SU-DHL-6 (cell line): ENCODE measurements around the gene CD34.

Experiments
- H2AFZ ChIP-seq: fragments of 200-600 bp; sonication (generic); 2 replicates; pipeline ENCODE4 v1.6.1; 2014; ENCODE audit warnings: low read depth, mild to moderate bottlenecking, moderate library complexity, mixed read lengths, antibody characterized with exemption, low read length; ENCODE audit not compliant: severe bottlenecking
- H3F3A ChIP-seq: fragments of 200-600 bp; shearing (Covaris generic); 2 replicates; pipeline ENCODE4 v1.6.0; 2016; ENCODE audit warnings: antibody characterized with exemption, mild to moderate bottlenecking; ENCODE audit not compliant: insufficient read depth
- H3K27ac ChIP-seq: fragments of 200-600 bp; sonication (generic); 2 replicates; pipeline ENCODE4 v1.5.1; 2016; ENCODE audit warnings: low read depth, mild to moderate bottlenecking, low read length, moderate library complexity, mixed read lengths
- H3K27me3 ChIP-seq: fragments of 200-600 bp; sonication (generic), shearing (Covaris generic); 2 replicates; pipeline ENCODE4 v1.6.0; 2014; ENCODE audit warnings: mild to moderate bottlenecking, low read length
- H3K36me3 ChIP-seq: fragments of 200-600 bp; sonication (generic); 2 replicates; pipeline ENCODE4 v1.6.1; 2014; ENCODE audit warnings: mild to moderate bottlenecking, low read length, mixed read lengths
- H3K4me2 ChIP-seq: fragments of 300-600, 200-600 bp; shearing (Covaris generic), sonication (generic); 2 replicates; pipeline ENCODE4 v1.6.0; 2014; ENCODE audit warnings: low read length, low read depth, mild to moderate bottlenecking; ENCODE audit not compliant: poor library complexity, severe bottlenecking
- H3K4me3 ChIP-seq: fragments of 200-600 bp; sonication (generic); 2 replicates; pipeline ENCODE4 v1.5.1; 2014; ENCODE audit warnings: antibody characterized with exemption, low read length, mild to moderate bottlenecking, mixed read lengths; ENCODE audit not compliant: insufficient read depth, poor library complexity, severe bottlenecking
- H3K79me2 ChIP-seq: fragments of 200-600 bp; sonication (generic); 2 replicates; pipeline ENCODE4 v1.6.1; 2014; ENCODE audit warnings: mild to moderate bottlenecking, low read length, moderate library complexity; ENCODE audit not compliant: insufficient read depth
- H3K9ac ChIP-seq: fragments of 200-600 bp; sonication (generic); 2 replicates; pipeline ENCODE4 v1.7.0; 2014; ENCODE audit warnings: mild to moderate bottlenecking, low read length
- H3K9me2 ChIP-seq: fragments of 200-600 bp; sonication (generic); replicated peaks from 2 replicates; pipeline ENCODE4 v1.6.1; 2014; ENCODE audit warnings: low read length; ENCODE audit not compliant: insufficient read depth
- H3K9me3 ChIP-seq: fragments of 200-600 bp; sonication (generic); 2 replicates; pipeline ENCODE4 v1.6.1; 2014; ENCODE audit warnings: low read length, mixed read lengths; ENCODE audit not compliant: insufficient read depth
- H4K20me1 ChIP-seq: fragments of 200-600 bp; sonication (generic); 2 replicates; pipeline ENCODE4 v1.6.1; 2014; ENCODE audit warnings: low read depth, mild to moderate bottlenecking, antibody characterized with exemption, low read length, moderate library complexity, mixed read lengths
- CTCF ChIP-seq: fragments of 200-600 bp; sonication (generic); IDR thresholded peaks from one replicate; pipeline ENCODE4 v1.5.1; 2017; ENCODE audit warnings: antibody characterized with exemption, mild to moderate bottlenecking, low read length, moderate library complexity; ENCODE audit not compliant: insufficient read depth, poor library complexity, severe bottlenecking
- EZH2phosphoT487 ChIP-seq: fragments of 200-600 bp; sonication (generic), shearing (Covaris generic); conservative IDR thresholded peaks from 2 replicates; pipeline ENCODE4 v1.6.1; 2018; ENCODE audit warnings: mild to moderate bottlenecking, antibody characterized with exemption, low read length, moderate library complexity, mixed read lengths

Gene CD34

GRCh38 chr1:207883660-207884250 is 27.2 kb downstream of the CD34 start:
- no peaks in the 10 kb centered on the region for H3F3A ChIP-seq
- no peak overlapping the region for H3K9ac ChIP-seq
- H4K20me1 ChIP-seq, result no peaks in the 10 kb centered on the region
- H3K4me3 ChIP-seq, result no peak overlapping the region
- no peaks in the 10 kb centered on the region for H3K9me3 ChIP-seq
- no peak overlapping the region for H3K27ac ChIP-seq
- H3K36me3 ChIP-seq, result no peaks in the 10 kb centered on the region
- TF ChIP-seq CTCF, result no peak
- TF ChIP-seq EZH2phosphoT487, result no peak
- no peaks in the 10 kb centered on the region for H3K27me3 ChIP-seq
- H3K79me2 ChIP-seq, result no peaks in the 10 kb centered on the region
- no peak overlapping the region for H2AFZ ChIP-seq
- H3K9me2 ChIP-seq, result no peaks in the 10 kb centered on the region
- H3K4me2 ChIP-seq, result peak overlapping the region; percentile 29

GRCh38 chr1:207883104-207883651 is 27.7 kb downstream of the CD34 start:
- H3F3A ChIP-seq, result no peaks in the 10 kb centered on the region
- no peaks in the 10 kb centered on the region for H3K79me2 ChIP-seq
- H3K4me2 ChIP-seq, result peak overlapping the region; percentile 29
- no peak overlapping the region for H3K4me3 ChIP-seq
- H3K36me3 ChIP-seq, result no peaks in the 10 kb centered on the region
- no peaks in the 10 kb centered on the region for H3K9me2 ChIP-seq
- H3K9me3 ChIP-seq, result no peaks in the 10 kb centered on the region
- no peak overlapping the region for H2AFZ ChIP-seq
- H3K27ac ChIP-seq, result no peak overlapping the region
- no peak overlapping the region for H3K9ac ChIP-seq
- H4K20me1 ChIP-seq, result no peaks in the 10 kb centered on the region
- no peaks in the 10 kb centered on the region for H3K27me3 ChIP-seq
- no peak for TF ChIP-seq CTCF

- Histone ChIP-seq H3K4me2 (no peak overlapping the region), H3K9ac (no peak overlapping the region), H3K36me3 (no peaks in the 10 kb centered on the region), H3K79me2 (no peaks in the 10 kb centered on the region), H3K9me3 (no peaks in the 10 kb centered on the region), H4K20me1 (no peaks in the 10 kb centered on the region), H3K4me3 (no peak overlapping the region), H3K27me3 (no peaks in the 10 kb centered on the region), H3F3A (no peaks in the 10 kb centered on the region), H2AFZ (no peak overlapping the region), H3K9me2 (no peaks in the 10 kb centered on the region), H3K27ac (no peak overlapping the region)
- TF ChIP-seq EZH2phosphoT487 (no peak), CTCF (no peak)
Measured at GRCh38 chr1:207882692-207883091, 28.2 kb downstream of the CD34 start.
